ENCODE results near the gene ANO10.
"Not testable (repeated sequence)": the region's sequence is repeated elsewhere in the genome, so short reads cannot be mapped to it uniquely, and the experiment has no call there.

Gene ANO10

GRCh38 chr3:43597961-43598360 is 23.9 kb downstream of the ANO10 start:
- intact Hi-C loops (cut with DNase I; ENCODE audit: low total_unique reads) = no loop called here
- no peak overlapping the region for H3K27ac ChIP-seq
- DNase-seq = no peak
- H3K4me3 ChIP-seq = no peak overlapping the region
- H3K27me3 ChIP-seq = no peaks in the 10 kb centered on the region
- H3K4me1 ChIP-seq = no peaks in the 10 kb centered on the region
- no peak for TF ChIP-seq CTCF (IDR thresholded peaks at IDR 0.05)
- H3K9me3 ChIP-seq = no peaks in the 10 kb centered on the region
- H3K36me3 ChIP-seq = peaks cover 14 to 16% (median 15%) of the 10 kb centered on the region in 3 donors

GRCh38 chr3:43596178-43596577 is 25.6 kb downstream of the ANO10 start:
- DNase-seq; intact Hi-C loops (cut with DNase I; ENCODE audit: low total_unique reads); H3K27me3 ChIP-seq; H3K4me3 ChIP-seq; H3K9me3 ChIP-seq; H3K4me1 ChIP-seq; H3K27ac ChIP-seq: not testable (repeated sequence)
- peaks cover 25 to 29% (median 26%) of the 10 kb centered on the region in 3 donors for H3K36me3 ChIP-seq

- H3K4me1 ChIP-seq; H3K27ac ChIP-seq; H3K27me3 ChIP-seq; H3K9me3 ChIP-seq; DNase-seq; H3K4me3 ChIP-seq; intact Hi-C loops (cut with DNase I; ENCODE audit: low total_unique reads): not testable (repeated sequence)
- peaks cover 29 to 34% (median 32%) of the 10 kb centered on the region in 3 donors for H3K36me3 ChIP-seq
Measured at GRCh38 chr3:43595280-43595679, 26.5 kb downstream of the ANO10 start.

DNA sequence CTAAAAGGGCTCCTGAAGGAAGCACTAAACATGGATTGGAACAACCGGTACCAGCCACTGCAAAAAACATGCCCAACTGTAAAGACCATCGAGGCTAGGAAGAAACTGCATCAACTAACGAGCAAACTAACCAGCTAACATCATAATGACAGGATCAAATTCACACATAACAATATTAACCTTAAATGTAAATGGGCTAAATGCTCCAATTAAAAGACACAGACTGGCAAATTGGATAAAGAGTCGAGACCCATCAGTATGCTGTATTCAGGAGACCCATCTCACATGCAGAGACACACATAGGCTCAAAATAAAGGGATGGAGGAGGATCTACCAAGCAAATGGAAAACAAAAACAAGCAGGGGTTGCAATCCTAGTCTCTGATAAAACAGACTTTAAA is 28.2 kb downstream of the ANO10 start:
- H3K27ac ChIP-seq; DNase-seq; H3K4me1 ChIP-seq; H3K27me3 ChIP-seq; intact Hi-C loops (cut with DNase I; ENCODE audit: low total_unique reads); H3K4me3 ChIP-seq; H3K9me3 ChIP-seq: not testable (repeated sequence)
- H3K36me3 ChIP-seq = peaks cover 32 to 36% (median 34%) of the 10 kb centered on the region in 3 donors

GRCh38 chr3:43591866-43592265 is 29.9 kb downstream of the ANO10 start:
- H3K36me3 ChIP-seq = peaks cover 22 to 25% (median 23%) of the 10 kb centered on the region in 3 donors
- H3K4me3 ChIP-seq; H3K4me1 ChIP-seq; intact Hi-C loops (cut with DNase I; ENCODE audit: low total_unique reads); DNase-seq; H3K27me3 ChIP-seq; H3K27ac ChIP-seq; H3K9me3 ChIP-seq: not testable (repeated sequence)

- intact Hi-C loops (cut with DNase I; ENCODE audit: low total_unique reads) = no loop called here
- Histone ChIP-seq H3K27me3 (no peaks in the 10 kb centered on the region), H3K36me3 (peaks cover 14 to 22% (median 18%) of the 10 kb centered on the region in 3 donors), H3K9me3 (no peaks in the 10 kb centered on the region), H3K4me1 (peaks cover 0 to 23% (median 9%) of the 10 kb centered on the region in 4 donors), H3K27ac (no peak overlapping the region), H3K4me3 (no peak overlapping the region)
- no peak for TF ChIP-seq CTCF (IDR thresholded peaks at IDR 0.05)
- DNase-seq = no peak
Measured at GRCh38 chr3:43587303-43587702, 34.5 kb downstream of the ANO10 start.

DNA sequence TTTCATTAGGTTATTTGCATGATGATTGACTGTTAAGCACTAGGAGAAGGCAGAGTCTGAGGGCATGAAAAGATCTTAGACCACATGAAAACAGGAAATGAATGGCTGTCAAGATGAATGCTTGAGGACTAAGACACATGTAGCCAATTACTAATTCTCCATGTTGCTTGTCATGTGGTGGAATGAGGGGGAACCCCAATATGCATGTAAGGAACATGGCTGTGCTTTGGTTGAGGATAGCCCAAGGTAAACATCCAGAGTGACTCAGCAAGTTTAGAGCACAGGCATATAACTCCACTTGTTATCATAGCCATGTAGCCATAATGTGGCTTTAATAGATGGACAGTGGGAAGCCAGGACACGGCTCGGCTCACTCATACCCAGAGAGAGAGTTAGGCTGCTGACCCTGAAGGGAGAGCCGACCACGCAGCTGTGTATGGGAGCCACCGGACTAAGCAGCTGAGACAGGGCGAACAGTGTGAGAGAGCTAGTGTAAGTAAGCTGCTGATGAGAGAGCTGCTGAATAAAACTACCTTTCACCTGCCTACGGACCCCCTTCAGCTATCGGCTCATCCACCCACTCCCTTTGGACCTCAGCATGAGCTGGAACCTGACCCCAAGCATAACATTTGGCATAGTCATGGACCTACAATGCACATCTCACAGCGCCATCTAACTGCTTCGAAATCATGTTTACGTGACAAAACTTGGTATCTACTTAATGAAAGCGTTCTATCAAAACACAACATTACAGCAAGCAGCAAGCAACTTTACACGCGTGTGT is 37.6 kb downstream of the ANO10 start:
- no peaks in the 10 kb centered on the region for H3K9me3 ChIP-seq
- intact Hi-C loops (cut with DNase I; ENCODE audit: low total_unique reads) = no loop called here
- H3K27ac ChIP-seq = no peak overlapping the region
- H3K4me1 ChIP-seq = peaks cover 0 to 27% (median 9%) of the 10 kb centered on the region in 4 donors
- TF ChIP-seq CTCF (IDR thresholded peaks at IDR 0.05) = no peak
- no peak overlapping the region for H3K4me3 ChIP-seq
- DNase-seq = no peak
- H3K36me3 ChIP-seq = no peaks in the 10 kb centered on the region
- no peaks in the 10 kb centered on the region for H3K27me3 ChIP-seq
